ENCODE measurements around the gene NFYC. TPM values are rescaled to one million over a fixed set of nuclear protein-coding genes. Genes with fewer than 3 reads are reported as not detected.
A peak's percentile ranks its signal among the peaks of the same experiment; 100 is the strongest.

Gene NFYC
- total RNA-seq, 3 donors from 2014 or later, result 56.2 to 76.4 (median 70.5) TPM

DNA sequence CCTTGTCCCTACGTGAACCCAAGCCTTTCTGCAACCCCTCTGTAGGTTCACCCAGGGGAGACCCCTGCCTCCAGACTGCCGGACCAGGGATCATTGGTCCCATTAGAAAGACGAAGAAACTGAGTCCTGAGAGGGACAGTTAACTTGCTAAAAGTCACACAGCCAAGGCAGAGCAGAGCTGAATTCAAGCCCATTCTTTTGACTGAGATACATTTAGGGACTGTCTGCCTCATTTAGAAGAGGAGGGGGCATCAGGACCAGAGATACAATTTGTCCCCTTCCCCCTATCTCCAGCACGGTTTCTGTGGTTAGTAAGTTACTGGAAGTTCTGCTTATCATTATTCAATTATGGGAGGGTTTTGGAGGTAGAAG is 111.2 kb downstream of the NFYC start:
- no peak overlapping the region for H3K4me3 ChIP-seq
- no peak for ATAC-seq
- H3K4me1 ChIP-seq (ENCODE audit: low read depth), result peaks cover 19% of the 10 kb centered on the region

DNA sequence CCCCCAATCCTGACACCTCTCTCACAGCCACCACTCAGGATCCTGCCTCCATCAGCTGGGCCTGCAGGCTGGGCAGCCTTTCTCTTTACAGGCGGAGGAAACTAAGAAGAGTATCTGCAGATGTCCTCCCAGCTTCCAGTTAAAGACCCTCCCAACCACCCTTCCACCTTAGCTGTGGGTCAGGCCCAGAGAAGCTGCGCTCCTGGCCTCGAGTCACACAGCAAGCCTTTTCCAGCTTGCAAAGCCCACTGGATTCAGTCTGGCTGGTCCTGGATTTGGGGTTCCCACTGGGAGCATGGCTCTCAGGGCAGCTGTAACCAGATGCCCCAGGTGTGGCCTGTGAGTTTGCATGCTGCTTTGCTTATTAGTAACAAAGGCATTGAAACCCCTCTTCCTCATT is 111.9 kb downstream of the NFYC start:
- ATAC-seq, result no peak

More for the DNA sequence above, 111.2 kb downstream of the NFYC start:
- Histone ChIP-seq H3K36me3 (ENCODE audit: low read depth) (no peaks in the 10 kb centered on the region), H3K9me3 (no peaks in the 10 kb centered on the region)
- intact Hi-C loops (cut with DNase I, micrococcal nuclease), result no loop called here
- TF ChIP-seq, protein P1, sequence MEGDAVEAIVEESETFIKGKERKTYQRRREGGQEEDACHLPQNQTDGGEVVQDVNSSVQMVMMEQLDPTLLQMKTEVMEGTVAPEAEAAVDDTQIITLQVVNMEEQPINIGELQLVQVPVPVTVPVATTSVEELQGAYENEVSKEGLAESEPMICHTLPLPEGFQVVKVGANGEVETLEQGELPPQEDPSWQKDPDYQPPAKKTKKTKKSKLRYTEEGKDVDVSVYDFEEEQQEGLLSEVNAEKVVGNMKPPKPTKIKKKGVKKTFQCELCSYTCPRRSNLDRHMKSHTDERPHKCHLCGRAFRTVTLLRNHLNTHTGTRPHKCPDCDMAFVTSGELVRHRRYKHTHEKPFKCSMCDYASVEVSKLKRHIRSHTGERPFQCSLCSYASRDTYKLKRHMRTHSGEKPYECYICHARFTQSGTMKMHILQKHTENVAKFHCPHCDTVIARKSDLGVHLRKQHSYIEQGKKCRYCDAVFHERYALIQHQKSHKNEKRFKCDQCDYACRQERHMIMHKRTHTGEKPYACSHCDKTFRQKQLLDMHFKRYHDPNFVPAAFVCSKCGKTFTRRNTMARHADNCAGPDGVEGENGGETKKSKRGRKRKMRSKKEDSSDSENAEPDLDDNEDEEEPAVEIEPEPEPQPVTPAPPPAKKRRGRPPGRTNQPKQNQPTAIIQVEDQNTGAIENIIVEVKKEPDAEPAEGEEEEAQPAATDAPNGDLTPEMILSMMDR (IDR thresholded peaks at IDR 0.05), result no peak
- no peak for DNase-seq

DNA sequence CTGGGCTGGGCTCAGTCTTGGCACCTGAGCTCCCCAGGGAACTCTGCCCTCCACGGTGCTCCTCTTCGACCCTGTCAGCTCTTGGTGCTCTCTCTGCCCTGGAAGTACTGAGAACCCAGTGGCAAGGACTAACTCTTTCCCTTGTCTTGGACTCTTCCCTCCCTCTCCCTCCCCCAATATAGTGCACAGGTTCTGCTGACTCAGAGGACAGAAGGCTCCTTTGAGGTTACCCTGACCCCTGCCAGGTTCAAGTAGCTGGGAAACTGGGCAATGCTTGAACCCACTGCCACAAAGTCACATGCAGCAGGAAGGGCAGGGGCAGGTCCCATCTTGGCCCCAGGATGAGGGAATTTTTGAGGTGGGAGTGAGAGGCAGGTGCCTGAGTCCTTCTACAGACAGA is 112.4 kb downstream of the NFYC start:
- TF ChIP-seq, protein P1 (IDR thresholded peaks at IDR 0.05), result no peak
- Histone ChIP-seq H3K9me3 (no peaks in the 10 kb centered on the region), H3K4me1 (ENCODE audit: low read depth) (peaks cover 19% of the 10 kb centered on the region), H3K4me3 (no peak overlapping the region), H3K36me3 (ENCODE audit: low read depth) (no peaks in the 10 kb centered on the region)
- DNase-seq, result no peak
- no peak for ATAC-seq
- intact Hi-C loops (cut with DNase I, micrococcal nuclease), result no loop called here

More for the DNA sequence above, 111.9 kb downstream of the NFYC start:
- H3K4me1 ChIP-seq (ENCODE audit: low read depth), result peaks cover 19% of the 10 kb centered on the region
- TF ChIP-seq, protein P1 (IDR thresholded peaks at IDR 0.05), result no peak
- H3K4me3 ChIP-seq, result no peak overlapping the region
- H3K9me3 ChIP-seq, result no peaks in the 10 kb centered on the region
- intact Hi-C loops (cut with DNase I, micrococcal nuclease), result no loop called here
- no peak for DNase-seq
- no peaks in the 10 kb centered on the region for H3K36me3 ChIP-seq (ENCODE audit: low read depth)

DNA sequence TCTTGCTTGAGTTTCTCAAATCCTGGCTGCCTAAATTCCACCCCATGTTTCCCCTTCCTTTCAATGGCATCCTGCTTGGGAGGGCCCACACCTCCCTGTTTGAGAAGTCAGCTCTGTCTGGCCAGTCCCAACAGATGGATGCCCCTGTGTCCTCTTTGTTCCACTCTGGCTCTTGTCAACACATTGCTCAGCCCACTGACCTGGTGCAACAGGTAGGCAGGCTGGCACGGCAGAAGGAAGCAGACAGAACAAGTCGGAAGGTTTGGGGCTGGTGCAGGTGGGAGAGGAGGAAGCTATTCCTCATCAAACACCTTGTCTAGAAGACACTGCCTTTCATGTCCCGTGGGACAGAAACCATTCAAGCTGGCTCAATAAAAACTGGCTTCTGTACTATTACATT is 114.7 kb downstream of the NFYC start:
- TF ChIP-seq, protein P1 (IDR thresholded peaks at IDR 0.05), result no peak
- intact Hi-C loops (cut with DNase I, micrococcal nuclease), result no loop called here
- Histone ChIP-seq H3K4me3 (no peak overlapping the region), H3K9me3 (no peaks in the 10 kb centered on the region), H3K4me1 (ENCODE audit: low read depth) (peaks cover 13% of the 10 kb centered on the region), H3K36me3 (ENCODE audit: low read depth) (no peaks in the 10 kb centered on the region)
- ATAC-seq, result no peak
- DNase-seq, result no peak

DNA sequence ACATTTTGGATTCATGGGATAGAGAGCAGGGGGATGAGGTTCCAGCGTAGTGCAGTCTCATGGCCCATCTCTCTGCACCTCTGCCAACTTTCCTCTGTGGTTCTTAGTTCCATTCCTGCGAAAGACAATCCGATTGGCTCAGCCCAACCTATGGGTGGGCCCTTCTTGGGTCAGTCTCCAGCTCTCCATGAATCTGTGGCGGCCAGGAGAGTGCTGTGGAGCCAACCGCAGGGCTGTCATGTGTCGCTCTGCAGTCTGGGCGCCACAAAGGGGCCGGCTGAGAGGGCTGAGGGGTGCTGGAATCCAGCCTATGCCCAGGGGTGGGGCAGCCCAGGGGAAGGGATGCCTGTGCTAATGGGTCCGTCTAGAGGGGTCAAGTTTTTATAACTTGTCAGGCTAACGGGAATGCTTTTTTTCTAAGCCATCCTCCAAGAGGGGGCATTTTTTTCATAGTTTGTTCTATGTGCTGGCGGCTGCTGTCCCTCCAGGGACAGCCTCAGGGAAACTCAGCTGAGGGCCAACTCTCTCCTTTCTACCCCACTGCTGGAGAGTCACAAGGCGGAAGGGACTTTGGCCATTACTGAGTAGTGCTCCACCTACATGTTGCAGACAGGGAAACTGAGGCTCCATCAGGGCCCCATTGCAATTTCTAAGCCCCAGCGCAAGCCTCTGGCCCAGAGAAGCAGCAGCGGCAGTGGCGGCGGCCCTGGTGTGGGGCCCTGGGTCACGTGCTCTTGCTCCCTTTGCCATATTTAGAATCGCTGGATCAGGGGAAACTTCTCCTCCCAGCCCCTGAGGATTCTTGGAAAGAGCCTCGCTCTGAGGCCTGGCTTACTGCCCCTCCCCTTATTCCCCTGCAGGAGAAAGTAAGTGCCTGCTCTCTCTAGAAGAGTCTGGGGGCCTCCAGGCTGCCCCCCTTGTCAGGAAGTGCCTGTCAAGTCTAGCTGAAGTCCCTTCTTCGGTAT is 115.5 kb downstream of the NFYC start:
- TF ChIP-seq, protein P1 (IDR thresholded peaks at IDR 0.05), result no peak
- Histone ChIP-seq H3K4me3 (no peak overlapping the region), H3K9me3 (no peaks in the 10 kb centered on the region), H3K36me3 (ENCODE audit: low read depth) (no peaks in the 10 kb centered on the region), H3K4me1 (ENCODE audit: low read depth) (peaks cover 5% of the 10 kb centered on the region)
- intact Hi-C loops (cut with DNase I, micrococcal nuclease), result no loop called here
- DNase-seq, result peak in 1 of 3 donors; percentile 30
- ATAC-seq, result no peak
